Jurkat, Clone E6-1 (cell line): Measurements from ENCODE around the gene RMDN2.

ENCODE experiments used
- DNase-seq: peaks from one replicate; pipeline ENCODE4 v3.0.0-alpha.2; 2011; ENCODE audit warnings: low read depth, low spot score
- H3K4me3 ChIP-seq: 2 replicates; pipeline ENCODE4 v1.5.1; 2011; ENCODE audit warnings: mild to moderate bottlenecking, low read length, control low read depth, moderate library complexity

RMDN2 gene

GRCh38 chr2:37895140-37895539, 29.9 kb upstream of the RMDN2 start:
- H3K4me3 ChIP-seq, result no peak overlapping the region
- DNase-seq, result no peak

DNA sequence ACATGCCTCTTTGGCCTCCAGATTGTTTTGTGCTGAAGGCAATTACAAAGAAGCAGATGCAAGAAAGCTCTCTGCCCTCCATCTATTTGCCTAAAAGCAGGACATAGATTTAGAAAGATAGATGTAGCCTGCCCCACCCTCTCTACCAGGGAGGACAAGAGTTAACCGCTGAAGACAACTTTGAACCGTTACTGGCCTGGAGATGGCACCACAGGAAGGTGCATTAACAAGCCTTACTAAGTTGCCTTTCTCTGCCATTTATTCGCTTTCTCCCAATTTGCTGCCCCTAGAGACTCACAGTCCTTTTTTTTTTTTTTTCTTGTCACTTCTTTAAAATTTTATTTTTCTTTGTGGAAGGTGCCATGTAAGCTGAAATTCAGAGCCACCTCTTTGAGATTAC, 28.8 kb upstream of the RMDN2 start:
- no peak for DNase-seq
- no peak overlapping the region for H3K4me3 ChIP-seq

- DNase-seq, result no peak
- no peak overlapping the region for H3K4me3 ChIP-seq
Observed at GRCh38 chr2:37897511-37897910, 27.6 kb upstream of the RMDN2 start.

GRCh38 chr2:37898448-37898847, 26.6 kb upstream of the RMDN2 start:
- no peak for DNase-seq
- H3K4me3 ChIP-seq, result no peak overlapping the region

DNA sequence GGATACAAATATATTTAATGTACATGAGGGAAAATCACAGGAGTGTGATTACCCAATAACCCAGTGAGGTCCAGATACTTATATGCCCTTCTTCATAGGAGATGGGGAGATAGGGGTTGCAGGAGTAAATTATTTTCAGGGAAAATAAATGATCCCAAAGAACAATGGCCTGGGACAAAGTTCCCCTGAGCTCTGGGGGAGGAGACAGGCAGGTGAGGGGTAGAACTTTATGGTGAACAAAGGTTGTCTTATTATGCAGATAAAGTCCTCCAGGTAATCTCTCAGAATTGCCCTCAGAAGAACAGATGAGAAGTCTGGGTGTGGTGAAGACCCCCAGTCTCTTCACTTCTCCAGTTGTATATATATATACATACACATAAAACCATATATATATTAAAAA, 22.1 kb upstream of the RMDN2 start:
- no peak overlapping the region for H3K4me3 ChIP-seq
- DNase-seq, result no peak

- no peak overlapping the region for H3K4me3 ChIP-seq
Observed at GRCh38 chr2:37904425-37904824, 20.7 kb upstream of the RMDN2 start.

GRCh38 chr2:37904993-37905392, 20.1 kb upstream of the RMDN2 start:
- no peak overlapping the region for H3K4me3 ChIP-seq

More at GRCh38 chr2:37904425-37904824, 20.7 kb upstream of the RMDN2 start:
- DNase-seq, result no peak

GRCh38 chr2:37906131-37906530, 19.0 kb upstream of the RMDN2 start:
- no peak overlapping the region for H3K4me3 ChIP-seq
- no peak for DNase-seq

More at GRCh38 chr2:37904993-37905392, 20.1 kb upstream of the RMDN2 start:
- no peak for DNase-seq

DNA sequence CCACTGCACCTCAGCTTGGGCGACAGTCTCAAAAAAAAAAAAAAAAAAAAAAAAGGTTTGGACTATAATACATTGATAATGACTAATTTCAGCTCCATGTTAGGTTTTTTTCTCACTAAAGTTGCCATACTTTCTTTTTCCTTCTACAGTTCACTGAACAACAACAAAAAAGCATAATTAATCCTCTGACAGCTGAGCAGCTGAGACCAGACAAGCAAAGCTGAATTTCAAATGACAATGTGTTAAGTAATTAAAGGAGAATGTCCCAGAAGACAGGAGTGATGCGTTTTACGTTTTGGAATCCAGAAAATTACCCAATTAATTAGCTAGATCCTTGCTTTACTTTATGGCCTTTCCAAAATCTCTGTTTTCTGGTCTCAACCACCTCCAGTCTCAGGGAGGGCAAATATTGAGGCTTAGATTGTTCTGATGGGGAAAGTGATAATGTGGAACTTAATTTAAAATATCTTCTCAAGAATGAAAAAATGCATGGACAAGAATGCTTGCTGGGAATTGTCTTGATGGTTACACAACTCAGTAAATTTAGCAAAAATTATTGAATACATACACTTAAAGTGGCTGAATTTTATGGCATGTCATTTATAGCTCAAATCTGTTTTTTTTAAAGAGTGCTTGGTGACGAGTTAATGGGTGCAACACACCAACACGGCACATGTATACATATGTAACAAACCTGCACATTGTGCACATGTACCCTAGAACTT, 17.4 kb upstream of the RMDN2 start:
- DNase-seq, result no peak

GRCh38 chr2:37911296-37911873, 13.7 kb upstream of the RMDN2 start:
- no peak for DNase-seq

More for the DNA sequence above, 17.4 kb upstream of the RMDN2 start:
- H3K4me3 ChIP-seq, result no peak overlapping the region

GRCh38 chr2:37912056-37912455, 13.0 kb upstream of the RMDN2 start:
- DNase-seq, result no peak
- no peak overlapping the region for H3K4me3 ChIP-seq

More at GRCh38 chr2:37911296-37911873, 13.7 kb upstream of the RMDN2 start:
- H3K4me3 ChIP-seq, result no peak overlapping the region

- no peak for DNase-seq
- H3K4me3 ChIP-seq, result no peak overlapping the region
Observed at GRCh38 chr2:37912616-37913015, 12.5 kb upstream of the RMDN2 start.

DNA sequence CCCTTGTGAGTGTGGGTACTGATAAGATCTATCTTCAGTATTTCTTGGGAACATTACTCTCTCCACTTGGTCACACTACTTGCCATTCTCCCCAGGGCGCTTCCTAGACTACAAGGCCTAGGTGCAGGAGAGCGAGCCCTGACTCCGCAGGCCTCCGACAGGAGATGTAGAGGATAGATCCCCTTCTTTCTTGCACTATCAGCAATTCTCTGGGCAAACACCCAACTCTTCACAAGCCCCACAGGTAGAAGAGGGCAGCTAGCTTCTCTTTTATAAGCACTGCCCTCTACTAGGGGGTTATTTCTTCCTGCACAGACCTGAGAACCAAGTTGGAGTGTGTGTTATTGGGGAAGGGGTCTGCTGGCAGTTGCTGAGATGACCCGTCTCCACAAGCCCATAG, 10.7 kb upstream of the RMDN2 start:
- no peak overlapping the region for H3K4me3 ChIP-seq
- no peak for DNase-seq

DNA sequence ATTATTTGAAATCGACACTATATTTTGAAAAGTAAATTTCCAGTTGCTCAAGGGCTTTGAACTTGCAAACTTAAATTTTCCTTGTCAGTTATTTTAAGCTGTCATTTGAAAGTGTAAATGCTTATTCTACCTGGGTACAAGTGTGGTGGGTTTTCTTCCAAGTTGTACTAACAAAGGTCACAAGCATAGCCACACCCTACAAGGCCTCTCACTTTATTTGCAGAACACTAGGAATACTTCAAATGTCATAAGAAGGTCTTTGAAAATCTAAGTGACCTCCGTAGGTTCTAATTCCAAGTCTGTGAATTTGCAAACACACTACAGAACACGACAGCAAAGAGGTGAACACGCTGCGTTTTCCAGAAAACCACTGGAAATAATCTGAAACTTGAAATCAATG, 9.3 kb upstream of the RMDN2 start:
- DNase-seq, result no peak
- no peak overlapping the region for H3K4me3 ChIP-seq

DNA sequence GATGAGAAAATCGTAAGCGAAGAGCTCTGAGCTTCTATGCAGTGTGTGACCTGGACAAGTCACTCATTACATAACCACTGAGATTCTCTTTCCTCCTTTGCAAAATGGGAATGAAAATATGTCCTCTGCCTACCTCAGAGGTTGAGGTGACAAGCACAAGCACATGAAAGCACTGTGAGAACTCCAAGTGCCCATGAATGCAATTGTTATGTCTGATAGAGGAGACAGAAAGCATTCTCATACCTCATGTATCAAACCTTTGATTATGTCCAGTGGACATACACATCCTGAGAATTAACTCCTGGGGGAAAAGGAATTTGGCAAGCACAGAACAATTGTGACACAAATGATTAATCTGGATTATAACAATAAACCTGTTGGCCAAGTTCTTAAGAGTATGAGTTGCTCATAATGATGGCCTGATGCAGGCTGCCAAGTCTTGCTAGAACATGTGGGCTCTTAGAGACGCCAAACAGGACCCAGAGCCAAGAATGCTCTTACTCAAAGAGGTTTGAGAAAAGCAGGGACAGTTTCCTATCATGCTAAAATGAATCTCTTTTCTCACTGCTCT, 8.5 kb upstream of the RMDN2 start:
- DNase-seq, result no peak
- H3K4me3 ChIP-seq, result no peak overlapping the region

- no peak overlapping the region for H3K4me3 ChIP-seq
- no peak for DNase-seq
Observed at GRCh38 chr2:37917281-37918228, 7.5 kb upstream of the RMDN2 start.

GRCh38 chr2:37918742-37919186, 6.3 kb upstream of the RMDN2 start:
- no peak for DNase-seq
- H3K4me3 ChIP-seq, result no peak overlapping the region

- H3K4me3 ChIP-seq, result no peak overlapping the region
- DNase-seq, result no peak
Observed at GRCh38 chr2:37919631-37920032, 5.5 kb upstream of the RMDN2 start.

DNA sequence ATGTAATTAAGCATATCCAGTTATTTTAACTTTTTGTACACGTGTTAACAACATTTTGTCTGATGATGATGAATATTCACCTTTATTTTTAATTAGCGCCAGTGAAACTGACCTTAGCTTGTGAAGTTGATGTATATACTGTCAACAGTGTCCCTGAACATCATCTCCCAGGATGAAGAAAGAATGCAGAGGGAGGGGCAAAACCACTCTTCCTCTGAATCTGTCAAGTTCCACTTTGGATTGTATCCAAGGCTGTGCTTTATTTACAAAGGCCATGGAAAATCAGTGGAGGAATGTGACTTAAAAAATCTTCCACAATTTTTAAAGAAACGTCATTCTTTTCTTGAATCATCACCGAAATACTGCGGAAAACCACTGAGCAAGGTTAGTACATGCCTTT, 4.5 kb upstream of the RMDN2 start:
- H3K4me3 ChIP-seq, result no peak overlapping the region
- DNase-seq, result no peak

DNA sequence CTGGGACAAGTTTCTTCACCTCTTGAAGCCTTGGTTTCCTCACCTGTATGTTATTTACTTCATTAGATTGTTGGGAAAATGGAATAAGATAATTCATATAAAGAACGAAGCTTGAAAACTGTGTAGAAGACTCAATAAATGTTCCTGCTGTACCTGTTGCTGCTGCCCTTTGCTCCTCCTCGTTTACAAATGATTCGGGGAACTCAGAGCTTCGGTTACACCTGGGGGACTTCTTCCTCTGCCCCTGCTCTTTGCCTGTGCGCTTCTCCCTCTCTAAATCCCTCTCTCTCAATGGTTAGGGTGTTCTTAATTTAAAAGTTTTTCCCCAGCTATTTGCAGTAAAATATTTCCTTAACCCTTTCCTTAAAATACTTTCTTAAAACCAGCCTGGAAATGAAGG, 3.3 kb upstream of the RMDN2 start:
- DNase-seq, result no peak
- no peak overlapping the region for H3K4me3 ChIP-seq
